ACC112 (cell line): ENCODE measurements around the gene GNPTAB.

Experiments used
- H2AFZ ChIP-seq: fragments of 200-600 bp; sonication (generic); one replicate; pipeline ENCODE4 v1.6.0; 2017; ENCODE audit warnings: antibody characterized with exemption, low read length; ENCODE audit not compliant: unreplicated experiment
- H3K27ac ChIP-seq: fragments of 200-600 bp; sonication (generic); 2 replicates; pipeline ENCODE4 v1.5.1; 2014; ENCODE audit warnings: low read depth, mild to moderate bottlenecking, antibody characterized with exemption, low read length, moderate library complexity
- H3K27me3 ChIP-seq: fragments of 200-600 bp; sonication (generic); 2 replicates; pipeline ENCODE4 v1.6.1; 2014; ENCODE audit warnings: mild to moderate bottlenecking, antibody characterized with exemption, low read length, moderate library complexity, mixed read lengths; ENCODE audit not compliant: insufficient read depth
- H3K36me3 ChIP-seq: fragments of 200-600 bp; sonication (generic); 2 replicates; pipeline ENCODE4 v1.6.1; 2016; ENCODE audit warnings: mild to moderate bottlenecking, antibody characterized with exemption, low read length, moderate library complexity, mixed read lengths; ENCODE audit not compliant: insufficient read depth
- H3K4me1 ChIP-seq: fragments of 200-600 bp; sonication (generic); one replicate; pipeline ENCODE4 v1.6.1; 2016; ENCODE audit warnings: low read length, mixed read lengths; ENCODE audit not compliant: insufficient read depth, unreplicated experiment, control insufficient read depth
- H3K4me3 ChIP-seq: fragments of 200-600 bp; sonication (generic); 2 replicates; pipeline ENCODE4 v1.5.1; 2014; ENCODE audit warnings: mild to moderate bottlenecking, low read depth, low read length
- H3K79me2 ChIP-seq: fragments of 200-600 bp; sonication (generic); one replicate; pipeline ENCODE4 v1.6.0; 2016; ENCODE audit warnings: low read length; ENCODE audit not compliant: control insufficient read depth, unreplicated experiment, insufficient read depth

Gene GNPTAB

GRCh38 chr12:101696251-101697196 lies 134.2 kb downstream of the GNPTAB start:
- peaks cover 4% of the 10 kb centered on the region for H3K4me1 ChIP-seq
- peak overlapping the region; percentile 97 for H2AFZ ChIP-seq
- peak overlapping the region; percentile 92 for H3K4me3 ChIP-seq
- no peak overlapping the region for H3K27ac ChIP-seq
- H3K27me3 ChIP-seq = no peaks in the 10 kb centered on the region
- no peaks in the 10 kb centered on the region for H3K36me3 ChIP-seq
- H3K79me2 ChIP-seq = peaks cover 28% of the 10 kb centered on the region

- peaks cover 20% of the 10 kb centered on the region for H3K79me2 ChIP-seq
- no peak overlapping the region for H2AFZ ChIP-seq
- no peak overlapping the region for H3K27ac ChIP-seq
- H3K36me3 ChIP-seq = no peaks in the 10 kb centered on the region
- H3K27me3 ChIP-seq = no peaks in the 10 kb centered on the region
- peaks cover 4% of the 10 kb centered on the region for H3K4me1 ChIP-seq
- no peak overlapping the region for H3K4me3 ChIP-seq
Measured at GRCh38 chr12:101695706-101696105, 135.1 kb downstream of the GNPTAB start.
